Fibroblast of lung (primary cell): ENCODE data around the gene CNOT1. TPM values are rescaled to one million over a fixed set of nuclear protein-coding genes. Genes with fewer than 3 reads are reported as not detected.

Experiments used
- DNase-seq, 2 donors: peaks; one replicate each; pipeline versions ENCODE4 v3.0.0 to v3.0.0-alpha.2; 2010; ENCODE audit warnings: low read depth in 2 of 2
- H2AFZ ChIP-seq: 2 replicates; pipeline ENCODE4 v1.5.1; 2012; ENCODE audit warnings: low read length, control low read depth, inconsistent platforms
- H3K27ac ChIP-seq: 2 replicates; pipeline ENCODE4 v1.5.1; 2011; ENCODE audit warnings: low read length, control low read depth; ENCODE audit not compliant: insufficient read depth
- H3K27me3 ChIP-seq: 2 replicates; pipeline ENCODE4 v1.5.1; 2011; ENCODE audit warnings: mild to moderate bottlenecking, low read length; ENCODE audit not compliant: control insufficient read depth, insufficient read depth
- H3K36me3 ChIP-seq: 2 replicates; pipeline ENCODE4 v1.5.1; 2011; ENCODE audit warnings: low read length; ENCODE audit not compliant: control insufficient read depth, insufficient read depth
- H3K4me1 ChIP-seq: 2 replicates; pipeline ENCODE4 v1.5.1; 2011; ENCODE audit warnings: low read length; ENCODE audit not compliant: control insufficient read depth, insufficient read depth; ENCODE audit errors: extremely low read depth
- H3K4me2 ChIP-seq: 2 replicates; pipeline ENCODE4 v1.5.1; 2011; ENCODE audit warnings: low read length, control low read depth; ENCODE audit not compliant: insufficient read depth; ENCODE audit errors: extremely low read depth
- H3K4me3 ChIP-seq, 4 experiments: fragments of 200-600 bp in 1 of 4; sonication (generic) in 1 of 4; replicated peaks in 1 of 4; 2 replicates each; pipeline ENCODE4 v1.5.1; 2011 to 2016; ENCODE audit warnings: low read length in 4 of 4, low read depth in 3 of 4, mild to moderate bottlenecking in 3 of 4, control low read depth in 2 of 4, inconsistent platforms in 1 of 4, mixed read lengths in 1 of 4; ENCODE audit not compliant: insufficient read depth in 1 of 4; ENCODE audit errors: control extremely low read depth in 1 of 4
- H3K79me2 ChIP-seq: 2 replicates; pipeline ENCODE4 v1.5.1; 2012; ENCODE audit warnings: mild to moderate bottlenecking, low read length, inconsistent platforms; ENCODE audit not compliant: control insufficient read depth, insufficient read depth
- H3K9ac ChIP-seq: 2 replicates; pipeline ENCODE4 v1.5.1; 2011; ENCODE audit warnings: mild to moderate bottlenecking, low read length, control low read depth; ENCODE audit not compliant: insufficient read depth
- H3K9me3 ChIP-seq: 2 replicates; pipeline ENCODE4 v1.5.1; 2012; ENCODE audit warnings: low read depth, low read length; ENCODE audit not compliant: control insufficient read depth, insufficient read depth
- H4K20me1 ChIP-seq: 2 replicates; pipeline ENCODE4 v1.5.1; 2011; ENCODE audit warnings: low read length; ENCODE audit not compliant: control insufficient read depth, insufficient read depth; ENCODE audit errors: extremely low read depth
- EZH2 ChIP-seq: IDR thresholded peaks from 2 replicates; pipeline ENCODE4 v1.5.1; 2012; ENCODE audit warnings: low read length, control low read depth, mild to moderate bottlenecking; ENCODE audit errors: missing control alignments
- polyA plus RNA-seq, 2 donors: library from polyadenylated mRNA; depleted of rRNA in 1 of 2; stranded (reverse) in 1 of 2; unstranded in 1 of 2; fragments of >200 nt; gene quantifications; 2 replicates each; pipeline ENCODE4 v1.2.1, GENCODE V29; 2011 to 2012; ENCODE audit warnings: missing spikeins in 1 of 2
- total RNA-seq: library from RNA; depleted of rRNA; stranded (reverse); fragments of >200 nt; gene quantifications from 2 replicates; pipeline ENCODE4 v1.2.1, GENCODE V29; 2014
- TF ChIP-seq, protein P1 (sequence below), 2 donors: IDR thresholded peaks in 1 of 2; conservative IDR thresholded peaks in 1 of 2; 1 replicate in 1 of 2; 2 replicates in 1 of 2; pipeline ENCODE4 v1.5.1; 2011 to 2012; ENCODE audit warnings: low read length in 2 of 2, control low read depth in 1 of 2, inconsistent platforms in 1 of 2, low read depth in 1 of 2, mild to moderate bottlenecking in 1 of 2

CNOT1 gene
- total and polyA plus RNA-seq, 2 donors (not counting 1 experiment from before 2014, with no cell fraction given), result 59.0 to 162 TPM

DNA sequence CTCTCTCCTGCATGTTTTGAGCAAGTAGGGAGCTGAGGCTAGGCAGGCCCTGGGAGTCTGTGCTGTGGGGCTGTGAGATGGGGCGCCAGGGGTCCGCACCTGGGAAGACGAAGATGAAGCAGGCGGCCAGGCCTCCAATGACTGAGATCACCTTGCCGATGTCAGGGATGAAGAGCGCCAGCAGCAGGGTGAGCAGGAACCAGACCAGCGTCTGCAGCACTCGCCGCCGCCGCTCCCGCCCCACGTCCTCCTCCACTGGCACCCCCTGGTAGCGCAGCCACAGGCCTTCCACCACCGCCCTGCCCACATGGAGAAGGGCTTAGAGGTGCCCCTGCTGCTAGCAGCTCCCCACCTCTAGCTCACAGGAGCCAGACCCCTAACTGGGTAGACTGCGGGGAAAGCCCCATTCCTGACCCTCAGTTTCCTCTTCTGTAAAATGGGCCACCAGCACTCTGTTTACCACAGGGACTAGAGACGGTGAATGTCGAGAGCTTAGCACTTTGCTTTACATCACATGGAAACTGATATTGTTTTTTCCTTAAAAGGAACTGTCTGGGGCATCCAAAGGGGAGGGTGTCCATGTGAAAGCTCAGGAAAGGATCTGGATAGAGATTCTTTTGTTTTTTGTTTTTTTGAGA is 41.4 kb upstream of the CNOT1 start:
- Histone ChIP-seq H2AFZ (no peak overlapping the region), H3K27ac (no peak overlapping the region), H3K27me3 (no peaks in the 10 kb centered on the region), H3K4me1 (no peaks in the 10 kb centered on the region), H4K20me1 (no peaks in the 10 kb centered on the region), H3K4me3 (no peak overlapping the region), H3K9me3 (no peaks in the 10 kb centered on the region), H3K36me3 (peaks cover 9% of the 10 kb centered on the region), H3K79me2 (no peaks in the 10 kb centered on the region), H3K4me2 (no peak overlapping the region), H3K9ac (no peak overlapping the region)
- DNase-seq, result no peak
- no peak for TF ChIP-seq EZH2
- TF ChIP-seq, protein P1, sequence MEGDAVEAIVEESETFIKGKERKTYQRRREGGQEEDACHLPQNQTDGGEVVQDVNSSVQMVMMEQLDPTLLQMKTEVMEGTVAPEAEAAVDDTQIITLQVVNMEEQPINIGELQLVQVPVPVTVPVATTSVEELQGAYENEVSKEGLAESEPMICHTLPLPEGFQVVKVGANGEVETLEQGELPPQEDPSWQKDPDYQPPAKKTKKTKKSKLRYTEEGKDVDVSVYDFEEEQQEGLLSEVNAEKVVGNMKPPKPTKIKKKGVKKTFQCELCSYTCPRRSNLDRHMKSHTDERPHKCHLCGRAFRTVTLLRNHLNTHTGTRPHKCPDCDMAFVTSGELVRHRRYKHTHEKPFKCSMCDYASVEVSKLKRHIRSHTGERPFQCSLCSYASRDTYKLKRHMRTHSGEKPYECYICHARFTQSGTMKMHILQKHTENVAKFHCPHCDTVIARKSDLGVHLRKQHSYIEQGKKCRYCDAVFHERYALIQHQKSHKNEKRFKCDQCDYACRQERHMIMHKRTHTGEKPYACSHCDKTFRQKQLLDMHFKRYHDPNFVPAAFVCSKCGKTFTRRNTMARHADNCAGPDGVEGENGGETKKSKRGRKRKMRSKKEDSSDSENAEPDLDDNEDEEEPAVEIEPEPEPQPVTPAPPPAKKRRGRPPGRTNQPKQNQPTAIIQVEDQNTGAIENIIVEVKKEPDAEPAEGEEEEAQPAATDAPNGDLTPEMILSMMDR (conservative IDR thresholded peaks at IDR 0.05 in 1 of 2, IDR thresholded peaks at IDR 0.05 in 1 of 2; ENCODE audit: low read depth in 1 of 2, low read length in 2 of 2), result no peak

DNA sequence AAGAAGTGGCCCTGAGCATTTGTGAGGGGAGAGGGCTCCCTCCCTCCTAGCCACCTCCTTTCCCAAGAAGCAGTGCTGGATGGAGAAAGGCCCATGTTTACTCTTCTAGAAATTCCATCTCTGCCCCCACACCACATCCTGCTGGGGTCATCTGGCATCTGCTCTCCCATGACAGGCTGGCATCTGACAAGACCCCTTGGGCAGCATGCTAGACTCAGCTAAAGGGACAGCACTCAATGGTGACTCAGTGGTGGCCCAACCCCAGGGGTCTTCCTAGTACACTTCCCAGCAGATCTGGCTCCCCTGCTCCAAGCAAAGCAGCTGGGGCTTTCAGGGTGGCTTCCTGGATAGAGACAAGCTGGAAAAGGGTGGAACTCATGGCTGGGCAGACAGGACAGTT is 40.6 kb upstream of the CNOT1 start:
- Histone ChIP-seq H3K4me2 (no peak overlapping the region), H3K9me3 (no peaks in the 10 kb centered on the region), H2AFZ (no peak overlapping the region), H3K4me1 (no peaks in the 10 kb centered on the region), H3K27me3 (no peaks in the 10 kb centered on the region), H4K20me1 (no peaks in the 10 kb centered on the region), H3K27ac (no peak overlapping the region), H3K36me3 (peaks cover 7% of the 10 kb centered on the region), H3K79me2 (no peaks in the 10 kb centered on the region), H3K4me3 (no peak overlapping the region), H3K9ac (no peak overlapping the region)
- TF ChIP-seq, protein P1 (conservative IDR thresholded peaks at IDR 0.05 in 1 of 2, IDR thresholded peaks at IDR 0.05 in 1 of 2; ENCODE audit: low read depth in 1 of 2, low read length in 2 of 2), result no peak
- no peak for TF ChIP-seq EZH2
- DNase-seq, result no peak

DNA sequence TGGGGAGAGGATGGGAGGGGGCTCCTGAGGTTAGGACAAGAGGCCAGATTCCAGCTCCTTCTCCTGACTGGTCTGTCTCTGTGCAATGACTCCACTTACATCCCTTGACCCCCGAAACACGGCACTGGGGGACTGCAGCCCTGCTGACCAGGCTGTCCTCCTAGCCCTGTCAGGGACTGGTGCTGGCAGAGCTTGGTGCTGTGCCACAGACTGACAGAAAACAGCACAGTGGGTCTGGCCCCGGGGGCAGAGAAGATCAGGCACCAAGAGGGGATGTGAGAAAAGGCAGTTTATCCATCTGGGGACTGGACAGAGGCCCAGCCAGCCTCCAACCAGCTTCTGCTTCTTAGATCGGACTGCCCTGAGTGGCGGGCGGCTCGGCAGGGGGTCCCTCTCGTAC is 35.6 kb upstream of the CNOT1 start:
- DNase-seq, result no peak
- Histone ChIP-seq H3K9me3 (no peaks in the 10 kb centered on the region), H3K4me3 (no peak overlapping the region), H3K27me3 (no peaks in the 10 kb centered on the region), H3K27ac (no peak overlapping the region), H3K36me3 (no peaks in the 10 kb centered on the region), H2AFZ (no peak overlapping the region), H3K4me2 (no peak overlapping the region), H3K4me1 (no peaks in the 10 kb centered on the region), H3K79me2 (no peaks in the 10 kb centered on the region), H3K9ac (no peak overlapping the region), H4K20me1 (no peaks in the 10 kb centered on the region)
- TF ChIP-seq, protein P1 (conservative IDR thresholded peaks at IDR 0.05 in 1 of 2, IDR thresholded peaks at IDR 0.05 in 1 of 2; ENCODE audit: low read depth in 1 of 2, low read length in 2 of 2), result no peak
- no peak for TF ChIP-seq EZH2
